Prostate gland (tissue), 2 donors: ENCODE data around the gene ZNF423.

Source experiments
- POLR2AphosphoS5 ChIP-seq: sonication (generic); formaldehyde crosslinking; IDR thresholded peaks from one replicate; pipeline ENCODE4 v1.6.1; 2017; ENCODE audit warnings: antibody characterized with exemption
- TF ChIP-seq, protein P1 (sequence below), 4 experiments: fragments of 200-600 bp in 2 of 4; fragments of 450-650 bp in 2 of 4; sonication (generic) in 2 of 4; IDR thresholded peaks; 1 replicate in 3 of 4; 2 replicates in 1 of 4; pipeline ENCODE4 v1.5.1; 2016 to 2019; ENCODE audit warnings: antibody characterized with exemption in 4 of 4, mild to moderate bottlenecking in 2 of 4, moderate library complexity in 2 of 4

DNA sequence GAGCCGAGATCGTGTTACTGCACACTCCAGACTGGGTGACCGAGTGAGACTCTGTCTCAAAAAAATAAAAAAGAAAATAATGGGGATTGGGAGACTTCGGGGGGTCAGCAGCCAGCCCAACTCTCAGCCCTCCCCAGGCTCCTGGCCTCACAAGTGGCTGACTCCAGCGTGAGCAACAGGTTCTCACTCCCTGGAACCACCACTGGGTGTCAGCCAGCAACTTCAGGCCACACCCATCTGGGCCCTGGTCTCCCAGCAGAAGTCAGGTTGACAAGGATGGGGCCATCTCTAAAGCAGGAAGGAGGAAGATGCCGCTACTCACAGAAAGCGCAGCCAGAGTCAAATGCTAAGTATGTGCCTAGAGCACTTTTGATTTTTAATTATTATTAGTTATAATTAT lies 342.9 kb downstream of the ZNF423 start:
- TF ChIP-seq, protein P1, sequence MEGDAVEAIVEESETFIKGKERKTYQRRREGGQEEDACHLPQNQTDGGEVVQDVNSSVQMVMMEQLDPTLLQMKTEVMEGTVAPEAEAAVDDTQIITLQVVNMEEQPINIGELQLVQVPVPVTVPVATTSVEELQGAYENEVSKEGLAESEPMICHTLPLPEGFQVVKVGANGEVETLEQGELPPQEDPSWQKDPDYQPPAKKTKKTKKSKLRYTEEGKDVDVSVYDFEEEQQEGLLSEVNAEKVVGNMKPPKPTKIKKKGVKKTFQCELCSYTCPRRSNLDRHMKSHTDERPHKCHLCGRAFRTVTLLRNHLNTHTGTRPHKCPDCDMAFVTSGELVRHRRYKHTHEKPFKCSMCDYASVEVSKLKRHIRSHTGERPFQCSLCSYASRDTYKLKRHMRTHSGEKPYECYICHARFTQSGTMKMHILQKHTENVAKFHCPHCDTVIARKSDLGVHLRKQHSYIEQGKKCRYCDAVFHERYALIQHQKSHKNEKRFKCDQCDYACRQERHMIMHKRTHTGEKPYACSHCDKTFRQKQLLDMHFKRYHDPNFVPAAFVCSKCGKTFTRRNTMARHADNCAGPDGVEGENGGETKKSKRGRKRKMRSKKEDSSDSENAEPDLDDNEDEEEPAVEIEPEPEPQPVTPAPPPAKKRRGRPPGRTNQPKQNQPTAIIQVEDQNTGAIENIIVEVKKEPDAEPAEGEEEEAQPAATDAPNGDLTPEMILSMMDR (IDR thresholded peaks at IDR 0.05) = no peak
- no peak for TF ChIP-seq POLR2AphosphoS5
